Calu3 (cell line): Measurements from ENCODE around the gene EIF2B2. TPM values are rescaled to one million over a fixed set of nuclear protein-coding genes. Genes with fewer than 3 reads are reported as not detected.

ENCODE experiments used
- BruUV-seq: library from RNA; stranded (reverse); fragments of 400-500 nt; replicated peaks from 2 replicates; lab custom pipeline; 2021; lab: Mats Ljungman, UMichigan
- CTCF ChIA-PET: fragments of 300-600 bp; sonication (Branson Sonifier 250); formaldehyde crosslinking; loops from one replicate; lab custom pipeline; 2022; ENCODE audit warnings: antibody characterized with exemption; lab: Charles Lee
- DNase-seq: peaks from one replicate; pipeline ENCODE4 v3.0.0; 2022
- H3K27ac Mint-ChIP-seq: one replicate; pipeline ENCODE4 v1.8.0; 2022; ENCODE audit warnings: mixed read lengths; ENCODE audit not compliant: unreplicated experiment
- H3K27me3 Mint-ChIP-seq: one replicate; pipeline ENCODE4 v1.8.0; 2022; ENCODE audit warnings: mixed read lengths; ENCODE audit not compliant: unreplicated experiment
- H3K36me3 Mint-ChIP-seq: one replicate; pipeline ENCODE4 v1.8.0; 2022; ENCODE audit warnings: mild to moderate bottlenecking, moderate library complexity, mixed read lengths; ENCODE audit not compliant: insufficient read depth, unreplicated experiment
- H3K4me1 Mint-ChIP-seq: one replicate; pipeline ENCODE4 v1.8.0; 2022; ENCODE audit warnings: mild to moderate bottlenecking, low read depth, mixed read lengths; ENCODE audit not compliant: unreplicated experiment
- H3K4me3 Mint-ChIP-seq: one replicate; pipeline ENCODE4 v1.8.0; 2022; ENCODE audit warnings: mild to moderate bottlenecking, low read depth, moderate library complexity, mixed read lengths; ENCODE audit not compliant: unreplicated experiment
- H3K9me3 Mint-ChIP-seq: one replicate; pipeline ENCODE4 v1.8.0; 2022; ENCODE audit warnings: low read depth, mixed read lengths; ENCODE audit not compliant: unreplicated experiment
- intact Hi-C: fragments of 100-400 bp; cut with micrococcal nuclease; formaldehyde crosslinking; loops from one replicate; pipeline ENCODE4 v1.10.0; 2022; ENCODE audit not compliant: unreplicated experiment
- total RNA-seq: library from RNA; stranded (reverse); gene quantifications from 2 replicates; pipeline ENCODE4 v1.2.3, GENCODE V29; 2022
- TF ChIP-seq, protein P1 (sequence below): fragments of 200-600 bp; IDR thresholded peaks from one replicate; pipeline ENCODE4 v1.8.0; 2022; ENCODE audit warnings: antibody characterized with exemption; ENCODE audit not compliant: unreplicated experiment

EIF2B2 gene
- total RNA-seq, 1 experiment from 2014 or later, result 41.2 TPM

GRCh38 chr14:74968811-74969210 is 33.9 kb upstream of the EIF2B2 start:
- no TSS peak for BruUV-seq
- TF ChIP-seq, protein P1, sequence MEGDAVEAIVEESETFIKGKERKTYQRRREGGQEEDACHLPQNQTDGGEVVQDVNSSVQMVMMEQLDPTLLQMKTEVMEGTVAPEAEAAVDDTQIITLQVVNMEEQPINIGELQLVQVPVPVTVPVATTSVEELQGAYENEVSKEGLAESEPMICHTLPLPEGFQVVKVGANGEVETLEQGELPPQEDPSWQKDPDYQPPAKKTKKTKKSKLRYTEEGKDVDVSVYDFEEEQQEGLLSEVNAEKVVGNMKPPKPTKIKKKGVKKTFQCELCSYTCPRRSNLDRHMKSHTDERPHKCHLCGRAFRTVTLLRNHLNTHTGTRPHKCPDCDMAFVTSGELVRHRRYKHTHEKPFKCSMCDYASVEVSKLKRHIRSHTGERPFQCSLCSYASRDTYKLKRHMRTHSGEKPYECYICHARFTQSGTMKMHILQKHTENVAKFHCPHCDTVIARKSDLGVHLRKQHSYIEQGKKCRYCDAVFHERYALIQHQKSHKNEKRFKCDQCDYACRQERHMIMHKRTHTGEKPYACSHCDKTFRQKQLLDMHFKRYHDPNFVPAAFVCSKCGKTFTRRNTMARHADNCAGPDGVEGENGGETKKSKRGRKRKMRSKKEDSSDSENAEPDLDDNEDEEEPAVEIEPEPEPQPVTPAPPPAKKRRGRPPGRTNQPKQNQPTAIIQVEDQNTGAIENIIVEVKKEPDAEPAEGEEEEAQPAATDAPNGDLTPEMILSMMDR, result no peak
- CTCF ChIA-PET, result interaction anchor here (0.6 kb wide), 1 partner anchor 47 kb away, joined by 3 read pairs; no protein-coding TSS in a partner anchor
- DNase-seq, result no peak
- Mint-ChIP-seq H3K36me3 (no peaks in the 10 kb centered on the region), H3K27me3 (peaks cover 9% of the 10 kb centered on the region), H3K27ac (no peak overlapping the region), H3K9me3 (no peaks in the 10 kb centered on the region), H3K4me1 (peaks cover 6% of the 10 kb centered on the region), H3K4me3 (no peak overlapping the region)
- intact Hi-C loops, result no loop called here

GRCh38 chr14:74973003-74973653 is 29.6 kb upstream of the EIF2B2 start:
- no peaks in the 10 kb centered on the region for H3K9me3 Mint-ChIP-seq
- intact Hi-C loops, result no loop called here

DNA sequence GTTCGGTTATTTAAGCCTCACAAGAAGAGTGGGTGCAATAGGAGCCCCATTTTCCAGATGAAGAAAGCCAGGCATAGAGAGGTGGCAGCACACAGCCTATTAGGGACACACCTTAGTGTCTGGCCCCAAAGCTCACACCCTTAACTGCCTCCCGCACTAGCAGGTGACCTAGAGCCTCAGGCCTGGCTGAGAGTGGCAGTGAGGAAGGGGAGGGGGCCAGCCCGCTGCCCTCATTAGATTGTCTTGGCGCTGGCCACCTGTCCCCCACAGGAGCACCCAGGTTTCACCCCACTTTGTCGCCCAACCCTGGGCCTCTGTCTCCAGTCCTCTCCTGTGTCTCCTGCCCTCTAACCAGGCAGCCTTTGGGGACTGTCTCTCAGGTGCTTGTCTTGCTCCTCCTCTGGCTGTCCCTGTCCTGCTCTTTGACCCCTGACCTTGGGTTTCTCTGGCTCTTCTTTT is 28.8 kb upstream of the EIF2B2 start:
- Mint-ChIP-seq H3K36me3 (no peaks in the 10 kb centered on the region), H3K9me3 (no peaks in the 10 kb centered on the region), H3K27me3 (no peaks in the 10 kb centered on the region), H3K27ac (no peak overlapping the region), H3K4me1 (no peaks in the 10 kb centered on the region), H3K4me3 (no peak overlapping the region)
- CTCF ChIA-PET, result no interaction called here
- TF ChIP-seq, protein P1, result no peak
- DNase-seq, result no peak
- no TSS peak for BruUV-seq
- intact Hi-C loops, result no loop called here

More at GRCh38 chr14:74973003-74973653, 29.6 kb upstream of the EIF2B2 start:
- no TSS peak for BruUV-seq
- Mint-ChIP-seq H3K27me3 (no peaks in the 10 kb centered on the region), H3K4me3 (no peak overlapping the region), H3K36me3 (no peaks in the 10 kb centered on the region), H3K4me1 (no peaks in the 10 kb centered on the region), H3K27ac (no peak overlapping the region)
- TF ChIP-seq, protein P1, result no peak
- no peak for DNase-seq
- CTCF ChIA-PET, result interaction anchor here (0.7 kb wide), 1 partner anchor 321 kb away, joined by 3 read pairs; no protein-coding TSS in a partner anchor

DNA sequence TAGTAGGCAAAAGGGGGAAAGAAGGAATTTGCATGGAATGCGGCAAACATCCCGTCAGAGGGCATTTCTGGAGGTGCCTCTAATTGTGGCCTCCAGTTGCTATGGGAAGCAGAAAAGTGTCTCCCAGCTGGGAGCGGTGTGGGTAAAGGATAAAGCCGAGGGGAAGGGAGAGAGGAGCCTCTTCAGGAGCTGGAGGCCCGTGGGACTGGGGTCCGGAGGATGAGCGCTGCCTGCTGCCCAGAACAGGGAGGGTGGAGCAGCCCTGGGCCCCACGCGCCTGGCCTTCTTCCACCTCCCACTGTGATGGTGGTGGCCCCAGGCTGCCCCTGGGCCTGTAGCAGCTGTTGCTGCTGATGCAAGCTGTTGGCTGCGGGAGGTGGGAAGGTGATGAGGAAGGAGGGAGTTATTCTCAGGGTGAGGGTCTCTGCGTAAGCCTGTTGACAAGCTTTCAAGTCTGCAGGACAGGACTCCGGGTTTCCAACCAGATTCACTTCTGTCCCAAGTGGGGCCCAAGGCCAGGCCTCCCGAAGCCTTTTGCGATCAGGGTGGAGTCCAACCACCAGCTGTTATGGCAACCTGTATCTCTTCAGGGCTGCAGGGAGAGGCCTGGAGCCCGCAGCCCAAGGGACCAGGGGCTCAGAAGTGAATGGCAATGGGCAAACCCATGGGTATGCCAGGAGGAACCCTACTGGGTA is 28.2 kb upstream of the EIF2B2 start:
- DNase-seq, result no peak
- Mint-ChIP-seq H3K9me3 (no peaks in the 10 kb centered on the region), H3K4me1 (no peaks in the 10 kb centered on the region), H3K36me3 (no peaks in the 10 kb centered on the region), H3K27ac (no peak overlapping the region), H3K27me3 (no peaks in the 10 kb centered on the region), H3K4me3 (no peak overlapping the region)
- TF ChIP-seq, protein P1, result no peak
- CTCF ChIA-PET, result no interaction called here
- intact Hi-C loops, result no loop called here
- BruUV-seq, result no TSS peak
